SK-N-SH treated with all-trans-retinoic acid at 6 μM for 48 hours (cell line): ENCODE measurements around the gene ART1.

ENCODE experiments used
- PPARA ChIP-seq: fragments of 250-450 bp; sonication (Bioruptor Pico); IDR thresholded peaks from 2 replicates; pipeline ENCODE4 v1.5.0; 2020; ENCODE audit warnings: mild to moderate bottlenecking, borderline replicate concordance
- TF ChIP-seq, protein P1 (sequence below): fragments of 250-450 bp; sonication (Bioruptor Pico); IDR thresholded peaks from 2 replicates; pipeline ENCODE4 v1.8.0; 2020; ENCODE audit warnings: mild to moderate bottlenecking, moderate library complexity, borderline replicate concordance
- TF ChIP-seq, protein P2 (sequence below): fragments of 250-450 bp; sonication (Bioruptor Pico); IDR thresholded peaks from 2 replicates; pipeline ENCODE4 v1.8.0; 2021; ENCODE audit warnings: low read depth, mild to moderate bottlenecking, moderate library complexity, borderline replicate concordance

DNA sequence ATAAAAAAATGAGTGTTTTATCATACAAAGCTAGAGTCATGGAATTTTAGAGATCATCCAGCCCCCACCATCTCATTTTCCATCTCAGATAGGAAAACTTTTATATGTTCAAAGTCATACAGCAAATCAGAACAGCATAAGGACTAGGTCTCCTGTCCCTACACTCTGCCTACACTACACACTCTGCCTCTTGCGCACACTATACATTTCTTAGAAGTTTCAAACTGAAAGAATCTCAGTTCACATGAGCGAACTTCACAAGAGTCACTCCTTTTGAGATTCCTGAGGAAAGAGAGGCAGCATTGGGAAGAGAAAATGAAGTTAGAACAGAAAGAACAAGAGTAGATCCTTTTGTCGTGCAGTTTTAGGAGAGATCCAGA, 39.7 kb upstream of the ART1 start:
- TF ChIP-seq, protein P1, sequence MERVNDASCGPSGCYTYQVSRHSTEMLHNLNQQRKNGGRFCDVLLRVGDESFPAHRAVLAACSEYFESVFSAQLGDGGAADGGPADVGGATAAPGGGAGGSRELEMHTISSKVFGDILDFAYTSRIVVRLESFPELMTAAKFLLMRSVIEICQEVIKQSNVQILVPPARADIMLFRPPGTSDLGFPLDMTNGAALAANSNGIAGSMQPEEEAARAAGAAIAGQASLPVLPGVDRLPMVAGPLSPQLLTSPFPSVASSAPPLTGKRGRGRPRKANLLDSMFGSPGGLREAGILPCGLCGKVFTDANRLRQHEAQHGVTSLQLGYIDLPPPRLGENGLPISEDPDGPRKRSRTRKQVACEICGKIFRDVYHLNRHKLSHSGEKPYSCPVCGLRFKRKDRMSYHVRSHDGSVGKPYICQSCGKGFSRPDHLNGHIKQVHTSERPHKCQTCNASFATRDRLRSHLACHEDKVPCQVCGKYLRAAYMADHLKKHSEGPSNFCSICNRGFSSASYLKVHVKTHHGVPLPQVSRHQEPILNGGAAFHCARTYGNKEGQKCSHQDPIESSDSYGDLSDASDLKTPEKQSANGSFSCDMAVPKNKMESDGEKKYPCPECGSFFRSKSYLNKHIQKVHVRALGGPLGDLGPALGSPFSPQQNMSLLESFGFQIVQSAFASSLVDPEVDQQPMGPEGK (CRISPR knock-in tag) = no peak
- TF ChIP-seq, protein P2, sequence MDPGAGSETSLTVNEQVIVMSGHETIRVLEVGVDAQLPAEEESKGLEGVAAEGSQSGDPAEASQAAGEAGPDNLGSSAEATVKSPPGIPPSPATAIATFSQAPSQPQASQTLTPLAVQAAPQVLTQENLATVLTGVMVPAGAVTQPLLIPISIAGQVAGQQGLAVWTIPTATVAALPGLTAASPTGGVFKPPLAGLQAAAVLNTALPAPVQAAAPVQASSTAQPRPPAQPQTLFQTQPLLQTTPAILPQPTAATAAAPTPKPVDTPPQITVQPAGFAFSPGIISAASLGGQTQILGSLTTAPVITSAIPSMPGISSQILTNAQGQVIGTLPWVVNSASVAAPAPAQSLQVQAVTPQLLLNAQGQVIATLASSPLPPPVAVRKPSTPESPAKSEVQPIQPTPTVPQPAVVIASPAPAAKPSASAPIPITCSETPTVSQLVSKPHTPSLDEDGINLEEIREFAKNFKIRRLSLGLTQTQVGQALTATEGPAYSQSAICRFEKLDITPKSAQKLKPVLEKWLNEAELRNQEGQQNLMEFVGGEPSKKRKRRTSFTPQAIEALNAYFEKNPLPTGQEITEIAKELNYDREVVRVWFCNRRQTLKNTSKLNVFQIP (CRISPR knock-in tag) = no peak
- TF ChIP-seq PPARA (CRISPR knock-in tag) = no peak
